ACC112 (cell line): ENCODE measurements around the gene NBEAL2.
"Not testable (repeated sequence)": the region's sequence is repeated elsewhere in the genome, so short reads cannot be mapped to it uniquely, and the experiment has no call there.

ENCODE experiments used
- H2AFZ ChIP-seq: fragments of 200-600 bp; sonication (generic); one replicate; pipeline ENCODE4 v1.6.0; 2017; ENCODE audit warnings: antibody characterized with exemption, low read length; ENCODE audit not compliant: unreplicated experiment
- H3K27ac ChIP-seq: fragments of 200-600 bp; sonication (generic); 2 replicates; pipeline ENCODE4 v1.5.1; 2014; ENCODE audit warnings: low read depth, mild to moderate bottlenecking, antibody characterized with exemption, low read length, moderate library complexity
- H3K27me3 ChIP-seq: fragments of 200-600 bp; sonication (generic); 2 replicates; pipeline ENCODE4 v1.6.1; 2014; ENCODE audit warnings: mild to moderate bottlenecking, antibody characterized with exemption, low read length, moderate library complexity, mixed read lengths; ENCODE audit not compliant: insufficient read depth
- H3K36me3 ChIP-seq: fragments of 200-600 bp; sonication (generic); 2 replicates; pipeline ENCODE4 v1.6.1; 2016; ENCODE audit warnings: mild to moderate bottlenecking, antibody characterized with exemption, low read length, moderate library complexity, mixed read lengths; ENCODE audit not compliant: insufficient read depth
- H3K4me1 ChIP-seq: fragments of 200-600 bp; sonication (generic); one replicate; pipeline ENCODE4 v1.6.1; 2016; ENCODE audit warnings: low read length, mixed read lengths; ENCODE audit not compliant: insufficient read depth, unreplicated experiment, control insufficient read depth
- H3K4me3 ChIP-seq: fragments of 200-600 bp; sonication (generic); 2 replicates; pipeline ENCODE4 v1.5.1; 2014; ENCODE audit warnings: mild to moderate bottlenecking, low read depth, low read length
- H3K79me2 ChIP-seq: fragments of 200-600 bp; sonication (generic); one replicate; pipeline ENCODE4 v1.6.0; 2016; ENCODE audit warnings: low read length; ENCODE audit not compliant: control insufficient read depth, unreplicated experiment, insufficient read depth

The NBEAL2 gene

DNA sequence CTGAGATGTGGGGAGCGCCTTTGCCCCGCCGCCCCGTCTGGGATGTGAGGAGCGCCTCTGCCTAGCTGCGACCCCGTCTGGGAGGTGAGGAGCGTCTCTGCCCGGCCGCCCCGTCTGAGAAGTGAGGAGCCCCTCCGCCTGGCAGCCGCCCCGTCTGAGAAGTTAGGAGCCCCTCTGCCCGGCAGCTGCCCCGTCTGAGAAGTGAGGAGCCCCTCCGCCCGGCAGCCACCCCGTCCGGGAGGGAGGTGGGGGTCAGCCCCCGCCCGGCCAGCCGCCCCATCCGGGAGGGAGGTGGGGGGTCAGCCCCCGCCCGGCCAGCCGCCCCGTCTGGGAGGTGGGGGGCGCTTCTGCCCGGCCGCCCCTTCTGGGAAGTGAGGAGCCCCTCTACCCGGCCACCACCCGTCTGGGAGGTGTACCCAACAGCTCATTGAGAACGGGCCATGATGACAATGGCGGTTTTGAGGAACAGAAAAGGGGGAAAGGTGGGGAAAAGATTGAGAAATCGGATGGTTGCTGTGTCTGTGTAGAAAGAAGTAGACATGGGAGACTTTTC is 15.4 kb upstream of the NBEAL2 start:
- peaks cover 13% of the 10 kb centered on the region; the same call in 1 of the 2 replicates for H3K36me3 ChIP-seq
- peaks cover 81% of the 10 kb centered on the region for H3K79me2 ChIP-seq
- H3K27me3 ChIP-seq, H2AFZ ChIP-seq, H3K4me3 ChIP-seq, H3K27ac ChIP-seq: not testable (repeated sequence)
- peaks cover 17% of the 10 kb centered on the region for H3K4me1 ChIP-seq

DNA sequence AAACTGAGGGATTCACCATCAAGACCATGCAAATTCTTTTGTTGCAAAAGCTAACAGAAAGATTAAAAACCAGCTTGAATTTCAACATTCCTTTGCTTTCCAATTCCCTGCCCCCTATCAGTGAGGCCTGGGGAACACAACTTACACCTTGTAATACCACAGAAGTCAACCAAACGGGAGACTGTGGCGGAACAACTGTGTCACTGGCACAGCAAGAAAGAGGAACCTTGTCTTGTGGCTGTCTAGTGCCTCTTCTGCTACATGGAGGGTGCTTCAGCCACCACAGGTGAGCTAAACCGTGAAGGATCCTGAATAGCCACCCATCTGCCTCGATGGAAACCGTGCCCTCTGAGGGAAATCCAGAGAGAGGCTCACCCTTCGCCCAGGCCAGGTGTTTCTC is 14.3 kb upstream of the NBEAL2 start:
- no peaks in the 10 kb centered on the region for H3K27me3 ChIP-seq
- H3K4me3 ChIP-seq = no peak overlapping the region
- peaks cover 16% of the 10 kb centered on the region; the same call in 1 of the 2 replicates for H3K36me3 ChIP-seq
- H3K79me2 ChIP-seq = peaks cover 80% of the 10 kb centered on the region
- peaks cover 11% of the 10 kb centered on the region for H3K4me1 ChIP-seq
- no peak overlapping the region for H2AFZ ChIP-seq
- no peak overlapping the region for H3K27ac ChIP-seq

DNA sequence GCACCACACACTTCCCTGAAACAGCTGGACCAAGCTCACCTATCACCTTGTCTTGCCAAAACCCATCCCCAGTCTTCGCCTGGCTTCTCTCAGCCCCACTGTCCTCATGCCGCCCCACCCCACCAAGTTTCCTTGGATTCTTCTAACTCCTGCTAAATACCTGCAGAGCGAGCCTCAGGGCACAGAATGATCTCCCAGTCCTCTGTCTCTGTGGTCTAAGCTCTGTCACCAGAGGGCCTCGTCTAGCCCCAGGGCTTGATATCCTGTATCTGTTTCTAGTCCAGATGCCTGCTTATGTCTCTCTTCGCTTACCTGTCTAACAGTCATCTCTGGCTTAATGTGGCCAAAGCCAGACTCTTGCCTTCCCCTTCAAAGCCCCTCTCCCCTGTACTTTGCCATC is 12.7 kb upstream of the NBEAL2 start:
- peaks cover 16% of the 10 kb centered on the region; the same call in 1 of the 2 replicates for H3K36me3 ChIP-seq
- H3K27ac ChIP-seq = no peak overlapping the region
- H3K4me3 ChIP-seq = no peak overlapping the region
- H2AFZ ChIP-seq = no peak overlapping the region
- peaks cover 17% of the 10 kb centered on the region for H3K4me1 ChIP-seq
- no peaks in the 10 kb centered on the region for H3K27me3 ChIP-seq
- H3K79me2 ChIP-seq = peaks cover 80% of the 10 kb centered on the region

DNA sequence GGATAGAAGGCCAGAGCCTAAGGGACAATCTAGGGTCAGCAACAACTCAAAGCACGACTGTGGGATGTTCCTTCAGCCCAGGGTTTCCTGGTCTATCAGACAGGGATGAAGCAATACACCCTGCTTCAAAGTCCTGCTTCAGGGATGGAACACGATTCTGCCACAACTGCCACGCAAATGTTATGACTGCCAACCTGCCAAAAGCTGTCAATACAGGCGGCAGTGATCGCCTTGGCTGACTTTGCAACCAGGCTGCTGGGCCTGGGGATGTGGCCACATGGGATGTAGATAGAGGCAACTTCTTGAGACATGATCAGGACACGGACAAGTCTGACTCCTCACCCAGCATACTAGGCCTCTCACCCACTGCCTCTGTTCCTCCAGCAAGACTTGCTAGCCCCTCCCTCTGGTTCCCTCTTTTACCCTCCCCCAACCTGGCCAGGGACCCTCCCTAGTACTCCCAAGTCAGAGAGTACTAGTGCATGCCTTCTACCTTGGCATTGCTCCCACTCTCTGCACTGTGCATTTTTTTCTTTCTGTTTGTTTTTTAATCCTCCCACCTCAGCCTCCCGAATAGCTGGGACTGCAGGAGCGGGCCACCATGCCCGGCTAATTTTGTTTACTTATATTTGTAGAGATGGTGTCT is 10.6 kb upstream of the NBEAL2 start:
- Histone ChIP-seq H3K4me3 (no peak overlapping the region), H3K27me3 (no peaks in the 10 kb centered on the region), H3K27ac (no peak overlapping the region), H3K36me3 (peaks cover 12% of the 10 kb centered on the region; the same call in 1 of the 2 replicates), H3K4me1 (peaks cover 19% of the 10 kb centered on the region), H3K79me2 (peaks cover 89% of the 10 kb centered on the region), H2AFZ (no peak overlapping the region)

DNA sequence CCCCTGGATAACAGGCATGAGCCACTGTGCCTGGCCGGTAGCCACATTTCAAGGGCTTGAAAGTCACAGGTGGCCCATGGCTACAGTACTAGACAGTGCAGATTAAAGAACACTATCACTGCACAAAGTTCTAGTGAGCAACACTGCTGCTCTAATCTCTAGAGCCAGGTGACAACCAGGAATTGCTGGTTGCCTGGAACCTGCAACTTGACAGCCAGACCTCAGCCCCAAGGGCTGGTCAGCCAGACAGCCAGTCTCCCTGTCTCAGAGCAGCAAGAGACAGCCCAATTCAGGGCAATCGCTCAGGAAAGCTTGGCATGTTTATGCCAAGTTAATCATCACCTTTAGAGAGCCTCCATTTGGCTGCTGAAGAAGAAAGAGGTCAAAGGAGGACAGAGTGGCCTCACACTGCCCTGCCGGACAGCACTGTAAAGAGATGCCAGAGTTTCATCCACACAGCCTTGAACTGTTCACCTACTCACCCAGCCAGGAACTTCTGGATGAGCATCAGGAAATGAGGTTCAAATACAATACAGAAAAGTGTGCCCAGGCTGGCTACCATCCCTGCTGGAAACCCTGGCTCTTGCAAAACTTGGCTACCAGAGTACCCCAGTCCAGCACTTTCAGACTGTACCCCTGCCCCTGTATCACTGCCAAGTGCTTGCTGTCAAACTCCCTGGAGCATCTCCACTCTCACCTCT is 8.9 kb upstream of the NBEAL2 start:
- Histone ChIP-seq H3K27me3 (no peaks in the 10 kb centered on the region), H2AFZ (no peak overlapping the region), H3K27ac (no peak overlapping the region; the same call in 1 of the 2 replicates), H3K36me3 (peaks cover 11% of the 10 kb centered on the region; the same call in 1 of the 2 replicates), H3K4me3 (no peak overlapping the region), H3K79me2 (peaks cover 97% of the 10 kb centered on the region), H3K4me1 (peaks cover 25% of the 10 kb centered on the region)

DNA sequence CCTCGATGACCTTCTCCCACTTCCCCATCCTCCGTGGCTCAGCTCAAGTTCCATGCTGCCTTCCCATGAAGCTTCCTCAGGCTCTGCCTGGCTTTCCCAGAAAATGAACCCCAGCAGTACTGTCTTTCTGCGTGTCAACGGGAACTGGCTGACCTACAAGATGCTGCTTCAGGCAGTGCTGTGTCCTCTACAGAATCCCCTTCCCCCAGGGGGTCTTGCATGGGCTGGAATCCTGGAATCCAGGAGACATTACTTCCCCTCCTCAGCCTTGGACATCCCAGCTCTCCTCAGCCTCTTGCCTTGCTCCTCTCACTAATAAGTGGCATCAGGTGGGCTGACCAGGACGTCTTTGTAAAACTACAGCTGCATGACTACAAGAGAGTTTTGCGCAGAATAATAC is 8.3 kb upstream of the NBEAL2 start:
- no peak overlapping the region for H3K4me3 ChIP-seq
- no peaks in the 10 kb centered on the region for H3K27me3 ChIP-seq
- H3K27ac ChIP-seq = no peak overlapping the region; the same call in 1 of the 2 replicates
- H3K36me3 ChIP-seq = peaks cover 7% of the 10 kb centered on the region; the same call in 1 of the 2 replicates
- peaks cover 97% of the 10 kb centered on the region for H3K79me2 ChIP-seq
- peaks cover 25% of the 10 kb centered on the region for H3K4me1 ChIP-seq
- no peak overlapping the region for H2AFZ ChIP-seq

DNA sequence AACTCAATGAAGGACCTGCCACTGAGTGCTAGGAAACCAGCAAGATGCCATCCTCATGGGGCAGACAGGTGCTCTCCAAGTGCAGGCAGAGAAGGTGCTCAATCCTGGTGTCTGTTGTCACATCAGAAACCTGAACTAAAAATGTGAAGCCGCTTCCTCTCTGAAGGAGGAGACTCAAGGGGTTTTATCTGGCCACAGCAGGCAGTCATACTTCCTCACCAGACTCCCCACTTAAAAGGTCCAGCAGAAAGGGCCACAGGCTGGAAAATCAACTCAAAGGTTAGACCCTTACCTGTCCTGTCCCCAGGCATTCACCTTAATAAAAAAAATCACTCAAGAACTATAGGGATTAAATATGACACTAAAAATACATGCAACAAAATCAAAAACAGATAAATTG is 7.7 kb upstream of the NBEAL2 start:
- peaks cover 92% of the 10 kb centered on the region for H3K79me2 ChIP-seq
- H3K36me3 ChIP-seq = peaks cover 7% of the 10 kb centered on the region; the same call in 1 of the 2 replicates
- H3K4me3 ChIP-seq = no peak overlapping the region
- H3K27me3 ChIP-seq = no peaks in the 10 kb centered on the region
- peaks cover 25% of the 10 kb centered on the region for H3K4me1 ChIP-seq
- no peak overlapping the region for H3K27ac ChIP-seq
- no peak overlapping the region for H2AFZ ChIP-seq

DNA sequence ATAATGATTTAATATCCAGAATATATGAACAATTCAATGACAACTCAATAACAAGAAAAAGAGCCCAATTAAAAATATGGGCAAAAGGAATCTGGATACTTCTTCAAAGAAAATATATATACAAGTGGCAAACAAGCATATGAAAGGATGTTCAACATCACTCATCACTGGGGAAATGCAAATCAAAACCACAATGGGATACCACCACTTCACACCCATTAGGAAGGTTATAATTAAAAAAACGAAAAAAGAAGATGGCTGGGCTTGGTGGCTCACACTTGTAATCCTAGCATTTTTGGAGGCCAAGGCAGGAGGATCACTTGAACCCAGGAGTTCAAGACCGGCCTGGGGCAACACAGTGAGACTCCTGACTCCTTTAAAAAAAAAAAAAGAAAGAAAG is 7.1 kb upstream of the NBEAL2 start:
- Histone ChIP-seq H3K36me3 (peaks cover 7% of the 10 kb centered on the region; the same call in 1 of the 2 replicates), H3K4me1 (peaks cover 30% of the 10 kb centered on the region), H3K4me3 (no peak overlapping the region), H2AFZ (no peak overlapping the region), H3K27me3 (no peaks in the 10 kb centered on the region), H3K79me2 (peaks cover 86% of the 10 kb centered on the region), H3K27ac (no peak overlapping the region)

DNA sequence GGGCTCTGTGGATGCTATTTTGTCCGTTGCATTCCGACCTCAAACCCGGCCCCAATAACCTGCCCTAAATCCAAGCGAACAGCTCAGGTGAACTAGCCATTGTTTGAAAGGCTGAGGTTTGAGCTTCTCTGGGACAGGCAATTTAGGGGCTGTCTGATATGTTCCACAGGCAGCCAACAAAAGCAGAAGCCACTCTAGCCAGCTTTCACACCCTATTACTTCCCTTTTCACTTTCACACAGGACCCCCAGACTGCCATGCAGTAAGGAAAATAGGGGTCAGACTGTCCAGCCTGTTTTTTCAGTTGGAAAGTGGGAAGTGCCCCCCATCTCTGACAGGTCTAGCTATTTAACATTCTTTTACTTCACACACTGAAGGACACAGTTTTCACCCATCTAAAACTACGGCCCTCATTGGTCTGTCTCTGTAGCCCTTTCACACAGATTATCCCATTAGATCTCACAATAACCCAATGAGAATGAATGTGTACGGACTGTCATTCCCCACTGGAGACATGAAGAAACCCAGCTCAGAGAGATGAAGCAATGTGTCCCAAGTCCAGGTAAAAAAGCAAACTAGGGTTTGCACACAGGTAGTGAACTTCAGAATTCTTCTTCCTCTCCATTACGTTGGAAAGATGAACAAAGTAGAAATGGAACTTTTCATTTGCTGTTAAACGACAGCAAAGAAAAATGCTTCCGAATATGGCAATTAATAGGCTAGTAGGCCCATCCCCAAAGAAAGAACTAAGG is 4.9 kb upstream of the NBEAL2 start:
- peak overlapping the region; percentile 80 for H3K4me3 ChIP-seq

DNA sequence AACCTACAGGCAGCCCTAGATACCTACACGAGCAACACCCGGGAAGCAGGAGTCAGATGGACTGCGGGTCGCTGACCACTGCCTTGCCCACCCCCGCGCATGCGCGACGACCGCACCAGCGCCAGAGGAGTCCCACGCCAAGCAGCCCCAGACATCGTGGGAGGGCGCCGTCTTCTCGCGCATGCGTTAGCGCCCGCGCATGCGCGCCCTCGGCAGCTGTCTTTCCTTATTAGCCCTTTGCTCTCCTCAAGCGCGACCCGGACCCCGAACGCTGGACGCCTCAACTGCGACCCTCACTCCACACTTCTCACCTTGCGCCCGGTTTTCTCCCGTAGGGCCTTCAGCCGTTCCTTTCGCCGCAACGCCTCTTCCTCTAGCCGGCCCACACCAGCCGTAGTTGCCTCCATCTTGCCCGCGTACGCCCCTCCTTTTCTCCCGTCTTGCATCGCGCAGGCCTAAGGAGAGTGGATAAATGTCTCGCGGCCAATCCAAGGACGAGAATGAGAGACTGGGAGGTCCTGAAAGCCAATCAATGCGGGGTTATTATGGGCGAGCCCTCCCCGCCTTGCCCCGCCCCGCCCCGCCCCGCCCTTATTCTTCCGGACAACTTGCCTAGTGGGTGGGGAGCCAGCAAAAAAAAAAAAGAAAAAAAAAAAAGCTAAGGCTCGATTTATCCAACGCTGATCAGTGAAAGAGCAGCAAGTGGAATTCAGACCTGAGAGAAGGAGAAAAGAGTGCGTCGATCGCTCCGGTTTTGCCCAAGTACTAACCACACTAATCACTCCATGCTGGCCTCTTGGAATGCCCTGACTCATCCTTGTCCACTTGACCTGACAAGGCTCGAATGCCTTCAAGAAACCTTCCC is 2.9 kb upstream of the NBEAL2 start, which contains the start of gene CCDC12:
CCDC12 (minus strand) TSS at position 420 of the 865 bp plus-strand sequence; CDS start at position 407, 13 bp downstream.
- no peaks in the 10 kb centered on the region for H3K27me3 ChIP-seq
- H3K36me3 ChIP-seq = no peaks in the 10 kb centered on the region
- peak within 1 kb of the TSS; percentile 61 for H2AFZ ChIP-seq
- peak within 1 kb of the TSS; percentile 90 for H3K27ac ChIP-seq
- H3K4me3 ChIP-seq = peak within 1 kb of the TSS; percentile 80
- peaks cover 27% of the 10 kb centered on the region for H3K4me1 ChIP-seq
- peaks cover 55% of the 10 kb centered on the region for H3K79me2 ChIP-seq

More for the DNA sequence above, 4.9 kb upstream of the NBEAL2 start:
- H3K27ac ChIP-seq = no peak overlapping the region
- peaks cover 70% of the 10 kb centered on the region for H3K79me2 ChIP-seq
- no peaks in the 10 kb centered on the region for H3K36me3 ChIP-seq
- peaks cover 42% of the 10 kb centered on the region for H3K4me1 ChIP-seq
- no peaks in the 10 kb centered on the region for H3K27me3 ChIP-seq
- no peak overlapping the region for H2AFZ ChIP-seq
